Right lobe of liver (tissue), 4 donors: ENCODE measurements around the gene LYZL6.

Source experiments
- POLR2A ChIP-seq: fragments of 450-650 bp; IDR thresholded peaks from one replicate; pipeline ENCODE4 v1.6.1; 2017; ENCODE audit warnings: antibody characterized with exemption, mild to moderate bottlenecking
- TF ChIP-seq, protein P1 (sequence below), 4 donors: fragments of 200-600 bp in 3 of 4; fragments of 450-650 bp in 1 of 4; IDR thresholded peaks; one replicate each; pipeline versions ENCODE4 v1.5.1 to v1.8.0; 2016 to 2022; ENCODE audit warnings: antibody characterized with exemption in 4 of 4, mild to moderate bottlenecking in 2 of 4
- donor health status: DM: no; HTN: no; CAD: no.
- donor health status: DM: no; HTN: no; CAD: no.
- donor health status: DM: no; HTN: yes; CAD: no.

GRCh38 chr17:35973333-35974260, 30.1 kb upstream of the LYZL6 start:
- TF ChIP-seq, protein P1, sequence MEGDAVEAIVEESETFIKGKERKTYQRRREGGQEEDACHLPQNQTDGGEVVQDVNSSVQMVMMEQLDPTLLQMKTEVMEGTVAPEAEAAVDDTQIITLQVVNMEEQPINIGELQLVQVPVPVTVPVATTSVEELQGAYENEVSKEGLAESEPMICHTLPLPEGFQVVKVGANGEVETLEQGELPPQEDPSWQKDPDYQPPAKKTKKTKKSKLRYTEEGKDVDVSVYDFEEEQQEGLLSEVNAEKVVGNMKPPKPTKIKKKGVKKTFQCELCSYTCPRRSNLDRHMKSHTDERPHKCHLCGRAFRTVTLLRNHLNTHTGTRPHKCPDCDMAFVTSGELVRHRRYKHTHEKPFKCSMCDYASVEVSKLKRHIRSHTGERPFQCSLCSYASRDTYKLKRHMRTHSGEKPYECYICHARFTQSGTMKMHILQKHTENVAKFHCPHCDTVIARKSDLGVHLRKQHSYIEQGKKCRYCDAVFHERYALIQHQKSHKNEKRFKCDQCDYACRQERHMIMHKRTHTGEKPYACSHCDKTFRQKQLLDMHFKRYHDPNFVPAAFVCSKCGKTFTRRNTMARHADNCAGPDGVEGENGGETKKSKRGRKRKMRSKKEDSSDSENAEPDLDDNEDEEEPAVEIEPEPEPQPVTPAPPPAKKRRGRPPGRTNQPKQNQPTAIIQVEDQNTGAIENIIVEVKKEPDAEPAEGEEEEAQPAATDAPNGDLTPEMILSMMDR (IDR thresholded peaks at IDR 0.05), result no peak
- TF ChIP-seq POLR2A, result no peak
